GM19351 (cell line): ENCODE results near the gene ADRA2B.
"Not testable (repeated sequence)": the region's sequence is repeated elsewhere in the genome, so short reads cannot be mapped to it uniquely, and the experiment has no call there.

Source experiments
- ATAC-seq: cut with Tn5 transposase; IDR thresholded peaks from one replicate; pipeline ENCODE4 v1.9.1; 2021; ENCODE audit warnings: mild to moderate bottlenecking, moderate library complexity; ENCODE audit not compliant: unreplicated experiment

ADRA2B gene

DNA sequence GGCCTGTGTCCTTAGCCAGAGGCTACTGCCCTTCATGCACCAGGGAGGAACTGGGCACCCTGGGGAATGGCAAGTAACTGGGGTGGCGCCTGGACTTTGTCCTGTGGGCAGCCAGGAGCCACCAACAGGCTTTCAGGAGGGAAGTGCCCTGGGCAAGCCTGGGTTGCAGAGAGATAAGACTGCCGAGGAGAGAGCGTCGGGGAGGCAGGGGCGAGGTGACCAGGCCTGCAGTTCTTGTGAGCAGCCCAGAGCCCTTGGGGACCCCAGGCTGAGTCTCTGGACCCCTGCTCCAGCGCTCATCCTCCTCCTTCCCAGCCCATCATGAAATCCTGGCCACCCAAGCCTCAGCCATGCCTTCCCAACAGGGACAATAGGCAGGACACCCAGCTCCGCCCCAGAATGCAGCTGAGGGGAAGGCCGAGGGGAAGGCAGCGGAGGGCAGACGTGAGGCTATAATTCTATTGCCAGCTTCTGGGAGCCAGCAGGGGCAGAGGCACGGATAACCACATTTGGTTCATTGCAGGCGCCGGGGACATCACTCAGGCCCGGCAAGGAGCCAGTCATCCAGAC, 25.1 kb downstream of the ADRA2B start:
- no peak for ATAC-seq

- no peak for ATAC-seq
Measured at GRCh38 chr2:96090196-96090926, 26.0 kb downstream of the ADRA2B start.

DNA sequence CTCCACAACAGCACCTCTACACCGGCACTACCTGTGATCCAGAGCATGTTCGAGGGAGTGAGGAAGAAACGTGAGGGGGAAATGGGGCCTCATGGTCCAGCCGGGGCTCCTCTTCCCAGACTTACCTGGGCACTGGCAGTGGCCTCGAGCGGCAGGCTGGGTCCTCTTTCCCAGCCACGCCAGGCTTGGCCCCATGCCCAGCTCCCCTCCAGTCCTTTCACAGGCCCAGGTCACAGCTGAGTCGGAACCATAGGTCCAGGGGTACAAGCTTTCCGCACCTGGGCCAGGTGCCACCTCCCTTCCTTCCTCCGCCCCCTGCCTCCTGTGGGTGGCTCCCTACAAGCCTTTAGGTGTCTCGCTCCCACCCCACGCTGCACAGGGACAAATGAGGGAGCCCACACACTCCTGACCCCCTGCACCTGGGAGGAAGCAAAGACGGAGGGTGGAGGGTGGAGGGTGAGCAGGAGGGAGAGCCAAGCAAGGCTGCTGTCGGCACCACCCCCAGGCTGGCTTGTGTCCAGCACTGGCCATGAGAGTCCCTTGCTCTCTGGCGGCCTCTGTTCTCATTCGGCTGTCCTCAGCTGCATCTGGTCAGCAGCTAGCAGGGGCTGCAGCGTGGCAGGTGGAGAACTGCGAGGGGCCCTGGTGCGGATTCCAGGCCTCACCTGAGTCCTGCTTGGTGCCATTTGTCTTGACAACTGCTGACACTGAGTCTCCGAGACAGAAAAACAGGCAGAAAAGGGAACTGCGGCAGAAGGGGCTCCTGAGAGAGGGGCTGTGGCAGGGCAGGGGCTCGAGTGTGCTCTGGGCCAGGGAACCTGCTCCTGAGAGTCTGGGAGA, 26.8 kb downstream of the ADRA2B start:
- ATAC-seq, result no peak

DNA sequence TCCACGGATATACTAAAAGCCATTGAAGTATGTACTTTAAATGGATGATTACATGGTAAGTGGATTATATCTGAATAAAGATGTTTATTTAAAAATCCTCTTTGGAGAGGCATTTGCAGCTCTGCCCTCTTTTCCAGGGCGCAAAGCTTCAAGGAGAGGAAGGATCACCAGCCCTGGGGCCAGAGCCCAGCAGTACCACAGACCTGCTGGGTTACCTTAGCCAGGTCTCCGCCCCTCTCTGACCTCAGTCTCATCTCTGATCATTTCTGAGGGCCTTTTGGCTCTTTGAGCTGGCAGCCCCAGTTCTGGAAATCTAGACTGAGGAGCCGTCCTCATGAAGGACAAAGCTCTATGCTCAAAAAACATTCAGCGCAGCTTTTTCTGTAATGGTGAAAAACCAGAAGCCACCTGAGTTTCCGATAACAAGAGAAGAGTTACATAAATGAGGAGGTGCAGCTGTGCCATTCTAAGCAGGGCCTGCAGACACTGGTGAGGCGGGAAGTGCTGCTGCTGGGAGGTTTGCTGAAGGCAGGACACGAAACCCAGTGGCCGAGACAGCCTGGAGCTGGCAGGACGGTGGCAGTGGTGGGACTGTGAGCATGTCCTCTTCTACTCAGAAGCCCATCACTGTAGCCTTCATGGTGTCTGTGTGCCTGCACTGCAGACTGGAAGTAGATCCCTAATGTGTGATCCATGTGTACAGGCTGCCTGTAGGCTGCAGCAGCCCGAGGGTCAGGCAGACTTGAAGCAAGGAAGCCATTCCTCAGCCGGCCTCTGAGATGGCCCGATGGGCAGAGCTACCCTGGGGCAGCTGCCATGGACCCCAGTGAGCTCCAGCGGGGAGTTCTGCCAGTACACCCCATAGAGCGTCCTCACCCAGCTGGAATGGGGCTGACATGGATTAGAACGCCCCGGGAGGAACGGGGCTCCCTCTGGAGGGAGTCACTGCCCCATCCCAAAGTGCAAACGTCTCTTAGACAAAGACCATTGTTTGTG, 27.7 kb downstream of the ADRA2B start:
- no peak for ATAC-seq

GRCh38 chr2:96087130-96087529, 29.2 kb downstream of the ADRA2B start:
- no peak for ATAC-seq

GRCh38 chr2:96085541-96086355, 30.6 kb downstream of the ADRA2B start:
- ATAC-seq, result no peak

GRCh38 chr2:96084858-96085518, 31.4 kb downstream of the ADRA2B start:
- not testable (repeated sequence) for ATAC-seq

GRCh38 chr2:96083989-96084857, 32.1 kb downstream of the ADRA2B start:
- ATAC-seq, result no peak

GRCh38 chr2:96083064-96083939, 33.1 kb downstream of the ADRA2B start:
- ATAC-seq, result no peak

- ATAC-seq, result no peak
Measured at GRCh38 chr2:96082211-96083063, 33.9 kb downstream of the ADRA2B start.

GRCh38 chr2:96081042-96081441, 35.3 kb downstream of the ADRA2B start:
- no peak for ATAC-seq

DNA sequence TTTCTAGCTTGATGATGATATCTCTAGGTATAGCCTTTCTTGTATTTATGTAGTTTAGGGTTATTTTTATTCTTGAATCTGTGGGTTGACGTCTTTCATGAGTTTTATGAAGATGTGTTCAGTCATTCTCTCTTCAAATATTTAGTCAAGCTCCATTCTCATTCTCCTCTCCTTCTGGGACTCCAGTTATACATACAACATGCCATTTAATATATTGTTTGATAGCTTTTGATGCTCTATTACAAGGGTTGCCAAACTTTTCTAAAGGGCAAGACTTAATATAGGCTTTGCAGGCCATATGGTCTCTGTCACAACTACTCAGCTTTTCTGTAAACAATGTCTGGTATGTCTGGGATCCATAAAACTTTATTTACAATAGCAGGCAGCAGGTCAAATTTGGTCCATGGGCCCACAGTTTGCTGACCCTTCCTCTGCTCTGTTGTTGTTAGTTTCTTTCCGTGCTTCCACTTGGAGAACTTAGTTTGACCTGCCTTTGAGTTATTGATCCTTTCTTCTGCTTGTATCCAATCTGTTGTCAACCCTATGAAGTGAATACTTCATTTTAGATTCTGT, 41.1 kb downstream of the ADRA2B start:
- ATAC-seq, result no peak

- ATAC-seq, result no peak
Measured at GRCh38 chr2:96074156-96074555, 42.2 kb downstream of the ADRA2B start.

DNA sequence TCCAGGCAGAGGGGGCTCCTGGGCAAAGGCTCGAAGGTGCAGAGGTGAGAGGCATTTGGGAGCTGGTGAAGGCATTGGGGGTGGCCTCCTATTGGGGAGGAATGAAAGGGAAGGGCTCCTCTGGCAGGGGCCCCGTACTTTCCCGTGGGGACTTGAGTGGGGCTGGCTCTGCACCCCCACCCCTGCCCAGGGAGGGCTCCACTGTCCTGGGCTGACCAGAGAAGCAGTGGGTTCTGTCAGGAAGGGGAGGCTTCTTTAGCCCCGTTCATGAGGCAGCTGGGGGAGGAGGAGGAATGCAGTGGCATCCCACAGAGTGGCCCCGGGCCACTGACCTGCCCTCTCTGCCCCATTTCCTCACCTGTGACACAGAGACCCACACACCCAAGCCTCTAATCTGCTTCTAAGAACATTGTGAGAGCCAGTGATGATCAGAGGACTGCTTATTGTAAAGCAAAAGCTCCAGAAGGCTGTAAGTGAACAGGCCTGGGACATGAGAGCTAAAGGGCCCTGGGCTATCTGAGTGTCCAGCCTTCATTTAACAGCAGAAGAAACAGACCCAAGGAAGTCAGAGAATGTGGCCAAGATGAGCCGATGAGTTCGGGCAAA, 43.1 kb downstream of the ADRA2B start:
- no peak for ATAC-seq

GRCh38 chr2:96072746-96073145, 43.6 kb downstream of the ADRA2B start:
- no peak for ATAC-seq
